Transverse colon (tissue), 4 donors: ENCODE results near the gene SPAG17. TPM values are rescaled to one million over a fixed set of nuclear protein-coding genes. Genes with fewer than 3 reads are reported as not detected.

ENCODE experiments used
- DNase-seq: peaks from one replicate; pipeline ENCODE4 v3.0.0-alpha.2; 2019
- H3K27ac ChIP-seq, 4 donors: fragments of 200-600 bp; sonication (generic); 2 replicates each; pipeline ENCODE4 v1.5.1; 2016 to 2018; ENCODE audit warnings: inconsistent platforms in 4 of 4
- H3K27me3 ChIP-seq: fragments of 200-600 bp; sonication (generic); 2 replicates; pipeline ENCODE4 v1.5.1; 2017; ENCODE audit warnings: inconsistent platforms
- H3K36me3 ChIP-seq, 4 donors: fragments of 200-600 bp; sonication (generic); 2 replicates each; pipeline ENCODE4 v1.5.1; 2017 to 2019; ENCODE audit warnings: inconsistent platforms in 4 of 4
- H3K4me1 ChIP-seq, 4 donors: fragments of 200-600 bp; sonication (generic); 2 replicates each; pipeline ENCODE4 v1.5.1; 2017 to 2020; ENCODE audit warnings: inconsistent platforms in 4 of 4
- H3K4me3 ChIP-seq, 4 donors: fragments of 200-600 bp; sonication (generic); 1 replicate in 1 of 4; 2 replicates in 3 of 4; pipeline versions ENCODE4 v1.5.1 to v1.6.1; 2017 to 2019; ENCODE audit warnings: inconsistent platforms in 4 of 4
- H3K9me3 ChIP-seq, 2 donors: fragments of 200-600 bp; sonication (generic); 2 replicates each; pipeline ENCODE4 v1.5.1; 2017 to 2019; ENCODE audit warnings: inconsistent platforms in 2 of 2
- CTCF ChIP-seq, 5 experiments: fragments of 200-600 bp in 3 of 5; fragments of 450-650 bp in 2 of 5; sonication (generic) in 3 of 5; IDR thresholded peaks; 1 replicate in 2 of 5; 2 replicates in 3 of 5; pipeline ENCODE4 v1.5.1; 2016 to 2017; ENCODE audit warnings: antibody characterized with exemption in 5 of 5, inconsistent platforms in 3 of 5, mild to moderate bottlenecking in 2 of 5, moderate library complexity in 1 of 5
- EP300 ChIP-seq: sonication (generic); formaldehyde crosslinking; IDR thresholded peaks from one replicate; pipeline ENCODE4 v1.6.1; 2017; ENCODE audit warnings: antibody characterized with exemption, low read depth
- POLR2A ChIP-seq: fragments of 450-650 bp; IDR thresholded peaks from one replicate; pipeline ENCODE4 v1.6.1; 2016; ENCODE audit warnings: antibody characterized with exemption, mild to moderate bottlenecking, moderate library complexity
- POLR2AphosphoS5 ChIP-seq, 3 donors: sonication (generic); formaldehyde crosslinking; IDR thresholded peaks; one replicate each; pipeline ENCODE4 v1.6.1; 2016; ENCODE audit warnings: antibody characterized with exemption in 3 of 3
- WGBS, 2 donors: methylation state at CpG; one replicate each; pipeline ENCODE4 v1.1.5; 2018; ENCODE audit warnings: low coverage in 1 of 2; 5-methylcytosine and 5-hydroxymethylcytosine counted together
- in situ Hi-C, 4 donors: fragments of 200-750 bp; cut with MboI; loops; one replicate each; pipeline versions ENCODE4 v1.15.0 to v1.15.1; 2017; ENCODE audit warnings: low sequenced_read_pairs in 3 of 4, low pct_ligation_motif_present in 1 of 4, low pct_unique_long_range_greater_than_20kb in 1 of 4
- intact Hi-C: fragments of 100-400 bp; cut with DNase I; formaldehyde crosslinking; loops from one replicate; pipeline ENCODE4 v1.15.1; 2023; ENCODE audit warnings: low total_unique reads
- total RNA-seq, 4 donors: library from RNA; depleted of rRNA; stranded (reverse); fragments of >200 nt; gene quantifications; one replicate each; pipeline ENCODE4 v1.1.0, GENCODE V29; 2016

SPAG17 gene
- total RNA-seq, 4 donors from 2014 or later = not detected

- Histone ChIP-seq H3K9me3 (no peaks in the 10 kb centered on the region), H3K4me1 (no peaks in the 10 kb centered on the region), H3K4me3 (no peak overlapping the region), H3K36me3 (no peaks in the 10 kb centered on the region), H3K27ac (no peak overlapping the region), H3K27me3 (no peaks in the 10 kb centered on the region)
- in situ Hi-C loops (no loop called here), intact Hi-C loops (no loop called here)
- no peak for DNase-seq
- no peak for TF ChIP-seq EP300
- no peak for TF ChIP-seq POLR2A
- TF ChIP-seq CTCF (IDR thresholded peaks at IDR 0.05) = no peak
- TF ChIP-seq POLR2AphosphoS5 (IDR thresholded peaks at IDR 0.05) = no peak
- 77 to 79% methylated on average over 2 to 5 of the region's 5 CpGs for WGBS, 2 donors
Measured at GRCh38 chr1:118116401-118116800, 68.6 kb downstream of the SPAG17 start.

- TF ChIP-seq POLR2A = no peak
- TF ChIP-seq POLR2AphosphoS5 (IDR thresholded peaks at IDR 0.05) = no peak
- TF ChIP-seq EP300 = no peak
- no peak for TF ChIP-seq CTCF (IDR thresholded peaks at IDR 0.05)
- no peak for DNase-seq
- 49 to 65% methylated on average over 5 to 6 of the region's 6 CpGs for WGBS, 2 donors
- H3K27ac ChIP-seq = no peak overlapping the region
- H3K9me3 ChIP-seq = no peaks in the 10 kb centered on the region
- in situ Hi-C loops (no loop called here), intact Hi-C loops (no loop called here)
- peaks cover 0 to 3% (median 0%) of the 10 kb centered on the region in 4 donors for H3K4me1 ChIP-seq
- H3K27me3 ChIP-seq = no peaks in the 10 kb centered on the region
- no peak overlapping the region for H3K4me3 ChIP-seq
- no peaks in the 10 kb centered on the region for H3K36me3 ChIP-seq
Measured at GRCh38 chr1:118115567-118116295, 69.3 kb downstream of the SPAG17 start.

GRCh38 chr1:118113261-118113660 lies 71.8 kb downstream of the SPAG17 start:
- TF ChIP-seq CTCF (IDR thresholded peaks at IDR 0.05) = no peak
- no peak for TF ChIP-seq POLR2A
- Histone ChIP-seq H3K4me3 (no peak overlapping the region), H3K36me3 (no peaks in the 10 kb centered on the region), H3K27ac (no peak overlapping the region), H3K4me1 (peaks cover 0 to 3% (median 0%) of the 10 kb centered on the region in 4 donors), H3K27me3 (no peaks in the 10 kb centered on the region), H3K9me3 (no peaks in the 10 kb centered on the region)
- in situ Hi-C loops (no loop called here), intact Hi-C loops (no loop called here)
- WGBS, 2 donors = 54 to 60% methylated on average over 1 of the region's 1 CpG
- DNase-seq = no peak

- H3K4me3 ChIP-seq = no peak overlapping the region
- no peaks in the 10 kb centered on the region for H3K27me3 ChIP-seq
- in situ Hi-C loops = no loop called here
- H3K36me3 ChIP-seq = no peaks in the 10 kb centered on the region
- H3K4me1 ChIP-seq = peaks cover 0 to 3% (median 0%) of the 10 kb centered on the region in 4 donors
- H3K9me3 ChIP-seq = no peaks in the 10 kb centered on the region
- intact Hi-C loops = no loop called here
- no peak for TF ChIP-seq EP300
- TF ChIP-seq CTCF (IDR thresholded peaks at IDR 0.05) = no peak
- TF ChIP-seq POLR2AphosphoS5 (IDR thresholded peaks at IDR 0.05) = no peak
- TF ChIP-seq POLR2A = no peak
- no peak for DNase-seq
- H3K27ac ChIP-seq = no peak overlapping the region
Measured at GRCh38 chr1:118110580-118110979, 74.4 kb downstream of the SPAG17 start.
